ENCODE data around the gene EYA2. TPM values are rescaled to one million over a fixed set of nuclear protein-coding genes. Genes with fewer than 3 reads are reported as not detected.
"Not testable (repeated sequence)": the region's sequence is repeated elsewhere in the genome, so short reads cannot be mapped to it uniquely, and the experiment has no call there.

The EYA2 gene
- total RNA-seq, 1 donor from 2014 or later, result not detected

DNA sequence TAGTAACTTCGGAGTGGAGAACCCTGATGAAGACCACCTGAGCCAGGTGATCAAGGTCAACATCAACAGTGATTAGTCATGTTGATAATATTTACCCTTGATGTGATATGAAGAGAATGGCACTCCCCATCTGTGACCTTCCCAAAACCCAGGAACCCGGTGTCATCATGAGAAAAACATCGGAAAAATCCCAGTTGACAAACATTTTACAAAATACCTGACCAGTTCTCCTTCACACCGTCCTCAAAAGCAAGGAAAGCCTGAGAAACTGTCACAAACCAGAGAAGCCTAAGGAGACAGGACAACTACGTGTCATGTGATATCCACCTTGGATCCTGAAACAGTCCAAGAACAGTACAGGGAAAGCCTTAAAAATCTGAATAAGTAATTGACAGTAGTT is 264.5 kb downstream of the EYA2 start:
- H3K4me3 Mint-ChIP-seq (ENCODE audit: low read depth), result no peak overlapping the region
- peaks cover 3% of the 10 kb centered on the region for H3K27me3 Mint-ChIP-seq (ENCODE audit: low read depth)
- intact Hi-C loops (cut with micrococcal nuclease), result no loop called here
- no peaks in the 10 kb centered on the region for H3K4me1 Mint-ChIP-seq (ENCODE audit: low read depth)
- no peaks in the 10 kb centered on the region for H3K9me3 Mint-ChIP-seq
- DNase-seq (ENCODE audit: low spot score), result no peak
- H3K36me3 Mint-ChIP-seq (ENCODE audit: low read depth), result no peaks in the 10 kb centered on the region
- H3K27ac Mint-ChIP-seq, result no peak overlapping the region

DNA sequence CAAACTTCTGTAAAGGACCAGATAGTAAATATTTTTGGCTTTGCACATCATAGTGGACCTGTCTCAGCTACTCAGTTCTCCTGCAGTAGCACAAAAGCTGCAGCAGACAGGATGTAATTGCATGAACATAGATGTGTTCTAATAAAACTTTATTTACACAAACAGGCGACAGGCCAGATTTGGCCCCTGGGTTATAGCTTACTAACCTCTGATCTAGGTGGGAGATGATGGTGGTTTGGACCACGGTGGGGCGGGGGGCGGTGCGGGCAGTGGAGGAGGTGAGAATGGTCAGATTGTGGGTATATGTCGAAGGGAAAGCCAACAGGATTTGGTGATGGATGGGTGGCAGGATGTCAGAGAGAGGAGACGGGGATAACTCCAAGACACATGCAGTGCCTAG is 265.6 kb downstream of the EYA2 start:
- no peak for DNase-seq (ENCODE audit: low spot score)
- Mint-ChIP-seq H3K27ac (no peak overlapping the region), H3K4me3 (ENCODE audit: low read depth) (no peak overlapping the region), H3K9me3 (no peaks in the 10 kb centered on the region), H3K36me3 (ENCODE audit: low read depth) (no peaks in the 10 kb centered on the region), H3K4me1 (ENCODE audit: low read depth) (no peaks in the 10 kb centered on the region), H3K27me3 (ENCODE audit: low read depth) (peaks cover 3% of the 10 kb centered on the region)
- intact Hi-C loops (cut with micrococcal nuclease), result no loop called here

DNA sequence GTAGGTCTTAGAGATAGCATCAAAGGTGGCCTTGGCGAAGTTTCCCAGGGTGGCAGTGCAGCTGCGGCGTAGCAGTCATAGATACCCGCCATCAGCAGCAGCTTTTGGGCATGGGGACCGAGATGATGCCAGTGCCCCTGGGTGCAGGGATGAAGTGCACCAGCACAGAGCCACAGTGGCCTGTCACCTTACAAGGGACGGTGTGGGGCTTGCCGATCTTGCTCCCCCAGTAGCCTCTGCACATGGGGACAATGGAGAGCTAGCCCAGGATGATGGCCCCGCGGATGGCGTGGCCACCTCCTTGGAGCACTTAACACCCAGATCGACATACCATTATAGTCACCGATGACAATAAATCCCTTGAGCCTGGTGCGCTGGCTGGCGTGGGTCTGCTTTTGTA is 266.3 kb downstream of the EYA2 start:
- intact Hi-C loops (cut with micrococcal nuclease), result no loop called here
- DNase-seq (ENCODE audit: low spot score), result no peak
- Mint-ChIP-seq H3K36me3 (ENCODE audit: low read depth) (no peaks in the 10 kb centered on the region), H3K4me1 (ENCODE audit: low read depth) (no peaks in the 10 kb centered on the region), H3K27ac (no peak overlapping the region), H3K4me3 (ENCODE audit: low read depth) (no peak overlapping the region), H3K27me3 (ENCODE audit: low read depth) (peaks cover 3% of the 10 kb centered on the region), H3K9me3 (no peaks in the 10 kb centered on the region)

DNA sequence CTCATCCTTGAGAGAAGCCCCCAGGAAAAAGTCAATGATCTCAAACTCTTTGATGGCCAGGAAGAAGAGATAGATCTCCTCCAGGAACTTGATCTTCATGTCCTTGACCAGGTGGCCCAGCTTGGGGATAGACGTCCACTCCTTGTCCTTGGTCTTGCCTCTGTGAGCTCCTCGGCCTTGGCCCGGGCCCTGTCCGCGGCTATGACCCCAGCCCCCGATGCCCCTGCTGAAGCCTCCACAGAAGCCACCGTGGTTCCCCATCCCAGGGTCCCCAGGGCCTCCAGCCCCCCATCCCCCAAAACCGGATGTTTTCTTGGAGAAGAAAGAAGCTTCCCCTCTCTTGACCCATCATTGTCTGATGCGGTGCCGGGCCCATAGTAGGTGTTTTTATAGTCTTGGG is 266.8 kb downstream of the EYA2 start:
- peaks cover 3% of the 10 kb centered on the region for H3K27me3 Mint-ChIP-seq (ENCODE audit: low read depth)
- no peak overlapping the region for H3K27ac Mint-ChIP-seq
- H3K36me3 Mint-ChIP-seq (ENCODE audit: low read depth), result no peaks in the 10 kb centered on the region
- H3K9me3 Mint-ChIP-seq, result no peaks in the 10 kb centered on the region
- intact Hi-C loops (cut with micrococcal nuclease), result no loop called here
- H3K4me3 Mint-ChIP-seq (ENCODE audit: low read depth), result no peak overlapping the region
- no peaks in the 10 kb centered on the region for H3K4me1 Mint-ChIP-seq (ENCODE audit: low read depth)
- no peak for DNase-seq (ENCODE audit: low spot score)

DNA sequence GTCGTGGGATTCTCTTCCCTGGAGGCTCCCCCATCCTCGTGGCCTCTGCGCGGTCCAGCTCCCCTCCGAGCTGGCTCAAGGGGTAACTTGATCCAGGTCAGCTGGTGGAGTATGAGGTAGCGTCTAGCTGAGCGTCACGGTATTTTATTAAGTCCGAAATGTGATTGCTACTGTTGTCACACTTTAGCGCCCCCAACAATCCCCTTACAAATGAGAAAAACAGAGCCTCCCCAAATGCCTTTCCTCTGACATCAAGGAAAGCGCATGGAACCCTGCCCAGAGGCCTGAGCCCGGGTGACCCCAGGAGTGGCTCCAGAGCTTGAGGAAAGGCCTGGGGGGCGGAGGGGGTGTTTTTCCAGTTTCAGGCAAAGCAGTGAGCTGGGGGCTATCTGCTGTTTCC is 269.5 kb downstream of the EYA2 start:
- Mint-ChIP-seq H3K9me3 (no peaks in the 10 kb centered on the region), H3K4me1 (ENCODE audit: low read depth) (no peaks in the 10 kb centered on the region), H3K36me3 (ENCODE audit: low read depth) (no peaks in the 10 kb centered on the region), H3K27me3 (ENCODE audit: low read depth) (peaks cover 2% of the 10 kb centered on the region), H3K27ac (no peak overlapping the region), H3K4me3 (ENCODE audit: low read depth) (no peak overlapping the region)
- intact Hi-C loops (cut with micrococcal nuclease), result no loop called here
- no peak for DNase-seq (ENCODE audit: low spot score)

DNA sequence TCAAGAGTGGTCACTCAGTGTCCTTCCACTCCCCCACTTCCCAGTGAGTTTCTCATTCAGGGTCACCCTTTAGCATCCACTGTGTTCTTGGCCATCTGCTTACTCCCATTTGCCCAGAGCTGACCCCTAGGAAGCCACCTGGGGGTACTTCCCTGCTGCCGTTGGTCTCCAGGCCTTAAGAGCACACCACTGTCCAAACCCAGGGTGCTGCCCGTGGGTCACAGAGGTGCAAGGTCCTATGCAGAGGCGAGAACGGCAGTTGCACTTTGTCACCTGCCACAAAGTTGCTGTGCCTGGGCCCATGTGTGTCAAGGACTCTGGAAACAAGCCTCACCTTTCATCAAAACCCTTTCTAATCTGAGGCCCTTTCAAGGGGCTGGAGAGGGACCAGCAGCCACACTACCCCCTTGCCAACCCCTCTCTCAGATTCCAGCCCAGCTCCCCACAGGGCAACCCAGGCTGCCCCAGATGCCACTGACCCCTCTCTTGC is 270.8 kb downstream of the EYA2 start:
- no peak for DNase-seq (ENCODE audit: low spot score)
- intact Hi-C loops (cut with micrococcal nuclease), result no loop called here
- H3K4me1 Mint-ChIP-seq (ENCODE audit: low read depth), result no peaks in the 10 kb centered on the region
- H3K9me3 Mint-ChIP-seq, result no peaks in the 10 kb centered on the region
- peaks cover 2% of the 10 kb centered on the region for H3K27me3 Mint-ChIP-seq (ENCODE audit: low read depth)
- H3K36me3 Mint-ChIP-seq (ENCODE audit: low read depth), result no peaks in the 10 kb centered on the region
- no peak overlapping the region for H3K4me3 Mint-ChIP-seq (ENCODE audit: low read depth)
- no peak overlapping the region for H3K27ac Mint-ChIP-seq

DNA sequence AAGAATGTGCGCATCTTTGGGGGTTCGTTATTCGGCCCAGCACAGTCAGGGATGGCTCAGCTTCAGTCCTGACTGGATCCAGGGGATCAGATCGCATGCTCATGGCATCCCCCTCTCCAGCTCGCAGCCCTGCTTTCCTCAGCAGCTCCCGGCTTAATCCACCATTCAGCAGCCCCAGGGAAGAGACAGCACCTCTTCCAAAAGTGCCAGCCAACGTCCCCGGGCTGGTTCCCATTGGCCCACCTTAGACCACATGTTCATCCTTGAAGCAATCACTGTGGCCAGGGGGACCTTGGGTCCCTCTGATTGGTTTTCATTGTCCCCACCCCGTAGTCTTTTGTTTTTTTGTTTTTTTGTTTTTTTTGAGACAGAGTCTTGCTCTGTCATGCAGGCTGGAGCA is 273.2 kb downstream of the EYA2 start:
- intact Hi-C loops (cut with micrococcal nuclease), result no loop called here
- H3K27ac Mint-ChIP-seq, result no peak overlapping the region
- H3K27me3 Mint-ChIP-seq (ENCODE audit: low read depth), result peaks cover 2% of the 10 kb centered on the region
- H3K9me3 Mint-ChIP-seq, result no peaks in the 10 kb centered on the region
- no peaks in the 10 kb centered on the region for H3K36me3 Mint-ChIP-seq (ENCODE audit: low read depth)
- no peak overlapping the region for H3K4me3 Mint-ChIP-seq (ENCODE audit: low read depth)
- DNase-seq (ENCODE audit: low spot score), result no peak
- no peaks in the 10 kb centered on the region for H3K4me1 Mint-ChIP-seq (ENCODE audit: low read depth)

DNA sequence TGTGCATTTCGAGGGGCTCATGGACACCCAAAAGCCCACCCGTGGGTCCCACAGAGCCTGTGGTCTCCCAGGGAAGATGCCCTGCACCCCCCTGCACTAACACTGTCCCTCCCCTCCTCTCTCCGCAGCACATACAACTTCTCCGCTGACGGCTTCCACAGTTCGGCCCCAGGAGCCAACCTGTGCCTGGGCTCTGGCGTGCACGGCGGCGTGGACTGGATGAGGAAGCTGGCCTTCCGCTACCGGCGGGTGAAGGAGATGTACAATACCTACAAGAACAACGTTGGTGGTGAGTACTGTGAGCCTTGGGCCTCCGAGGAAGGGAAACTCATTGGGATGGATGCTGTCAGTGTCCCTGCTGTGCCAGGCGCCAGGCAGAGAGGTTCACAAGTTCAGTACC is 277.9 kb downstream of the EYA2 start:
- Mint-ChIP-seq H3K9me3 (no peaks in the 10 kb centered on the region), H3K27me3 (ENCODE audit: low read depth) (peaks cover 6% of the 10 kb centered on the region), H3K36me3 (ENCODE audit: low read depth) (no peaks in the 10 kb centered on the region), H3K27ac (no peak overlapping the region), H3K4me3 (ENCODE audit: low read depth) (no peak overlapping the region), H3K4me1 (ENCODE audit: low read depth) (no peaks in the 10 kb centered on the region)
- DNase-seq (ENCODE audit: low spot score), result no peak
- intact Hi-C loops (cut with micrococcal nuclease), result no loop called here

DNA sequence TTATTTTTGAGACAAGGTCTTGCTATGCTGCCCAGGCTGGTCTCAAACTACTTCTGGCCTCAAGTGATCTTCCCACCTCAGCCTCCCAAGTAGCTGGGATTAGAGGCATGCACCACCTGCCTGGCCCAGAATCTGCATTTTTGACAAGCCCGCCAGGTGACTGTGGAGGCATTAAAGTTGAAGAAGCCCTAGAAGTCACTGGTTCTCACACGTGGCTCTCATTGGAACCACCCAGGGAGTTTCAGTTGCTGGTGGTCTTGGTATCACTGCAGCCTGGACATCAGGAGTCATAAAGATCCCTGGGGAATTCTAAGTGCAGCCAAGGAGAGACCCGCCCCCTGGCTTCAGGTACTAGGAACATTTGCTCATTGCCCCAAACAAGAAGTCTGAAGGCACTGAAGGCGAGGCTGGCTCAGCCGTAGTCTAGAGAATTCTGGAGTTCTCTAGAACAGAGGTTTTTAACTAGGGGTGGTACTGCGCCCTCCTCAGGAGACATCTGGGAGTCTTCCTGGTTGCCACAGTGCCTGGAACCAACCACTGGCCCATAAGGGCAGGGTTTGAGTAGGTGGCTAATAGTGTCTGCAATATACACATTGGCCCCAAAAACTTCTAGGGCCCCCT is 279.1 kb downstream of the EYA2 start:
- H3K36me3 Mint-ChIP-seq (ENCODE audit: low read depth), result no peaks in the 10 kb centered on the region
- intact Hi-C loops (cut with micrococcal nuclease), result no loop called here

DNA sequence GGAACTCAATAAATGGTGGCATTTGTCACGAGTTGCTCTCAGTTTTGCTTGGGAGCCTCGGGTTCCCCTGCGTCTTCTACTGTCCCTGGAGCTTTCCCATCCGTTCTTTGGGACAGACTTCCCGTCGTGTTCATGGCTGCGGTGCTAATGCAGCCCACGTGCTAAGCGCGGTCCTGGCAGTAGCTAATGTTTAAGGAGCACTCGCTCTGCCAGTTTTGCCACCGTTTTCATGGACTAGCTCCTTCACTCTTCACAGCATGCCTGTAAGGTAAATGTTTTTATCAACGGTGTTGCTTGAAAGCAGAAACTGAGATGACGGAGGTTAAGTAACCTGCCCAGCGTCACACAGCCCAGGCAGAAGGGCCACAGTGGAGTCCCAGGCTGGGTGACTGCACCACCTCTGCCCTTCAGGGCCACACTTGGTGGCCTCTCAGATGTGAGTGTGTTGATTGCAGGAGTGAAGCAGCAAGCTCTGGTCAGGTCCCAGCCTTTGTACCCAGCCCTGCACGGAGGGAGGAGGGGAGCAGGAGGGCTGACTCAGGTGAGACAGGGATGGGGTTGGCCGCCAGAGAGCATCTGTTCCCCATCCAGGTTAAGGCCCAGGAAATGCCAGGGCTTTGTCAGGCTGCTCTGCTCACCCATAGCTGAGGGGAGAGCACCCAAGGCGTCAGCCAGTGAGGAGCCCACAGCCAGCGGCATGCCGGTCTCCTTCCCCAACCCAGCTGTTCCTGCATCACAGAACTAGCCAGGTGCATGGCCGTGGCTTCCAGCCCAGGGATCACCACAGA is 280.0 kb downstream of the EYA2 start:
- peaks cover 3% of the 10 kb centered on the region for H3K27me3 Mint-ChIP-seq (ENCODE audit: low read depth)
- H3K27ac Mint-ChIP-seq, result no peak overlapping the region
- no peak overlapping the region for H3K4me3 Mint-ChIP-seq (ENCODE audit: low read depth)
- no peaks in the 10 kb centered on the region for H3K4me1 Mint-ChIP-seq (ENCODE audit: low read depth)
- H3K36me3 Mint-ChIP-seq (ENCODE audit: low read depth), result no peaks in the 10 kb centered on the region
- no peak for DNase-seq (ENCODE audit: low spot score)
- no peaks in the 10 kb centered on the region for H3K9me3 Mint-ChIP-seq
- intact Hi-C loops (cut with micrococcal nuclease), result no loop called here

More for the DNA sequence above, 279.1 kb downstream of the EYA2 start:
- no peak overlapping the region for H3K4me3 Mint-ChIP-seq (ENCODE audit: low read depth)
- peaks cover 3% of the 10 kb centered on the region for H3K27me3 Mint-ChIP-seq (ENCODE audit: low read depth)
- no peaks in the 10 kb centered on the region for H3K4me1 Mint-ChIP-seq (ENCODE audit: low read depth)
- DNase-seq (ENCODE audit: low spot score), result no peak
- H3K27ac Mint-ChIP-seq, result no peak overlapping the region
- H3K9me3 Mint-ChIP-seq, result no peaks in the 10 kb centered on the region

DNA sequence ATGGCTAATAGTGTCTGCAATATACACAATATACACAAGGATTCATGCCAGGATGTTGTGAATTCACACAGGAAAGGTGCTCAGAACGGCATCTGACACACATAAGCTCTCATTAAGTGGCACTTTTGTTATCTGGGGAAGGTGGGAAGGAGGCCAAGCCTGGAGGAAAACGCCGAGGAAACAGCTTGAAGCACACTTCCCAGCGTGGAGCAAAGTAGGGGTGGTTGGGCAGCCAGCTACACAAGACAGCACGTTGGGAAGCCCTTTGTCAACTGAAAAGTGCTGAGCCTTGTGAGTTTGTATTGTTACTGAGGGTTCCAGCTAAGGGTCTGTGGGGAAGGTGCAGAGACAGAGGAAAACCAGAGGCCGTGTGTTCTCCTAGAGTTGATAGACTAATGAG is 280.9 kb downstream of the EYA2 start:
- Mint-ChIP-seq H3K27ac (no peak overlapping the region), H3K9me3 (no peaks in the 10 kb centered on the region), H3K4me1 (ENCODE audit: low read depth) (no peaks in the 10 kb centered on the region), H3K36me3 (ENCODE audit: low read depth) (no peaks in the 10 kb centered on the region), H3K4me3 (ENCODE audit: low read depth) (no peak overlapping the region), H3K27me3 (ENCODE audit: low read depth) (peaks cover 3% of the 10 kb centered on the region)
- intact Hi-C loops (cut with micrococcal nuclease), result no loop called here
- DNase-seq (ENCODE audit: low spot score), result no peak

DNA sequence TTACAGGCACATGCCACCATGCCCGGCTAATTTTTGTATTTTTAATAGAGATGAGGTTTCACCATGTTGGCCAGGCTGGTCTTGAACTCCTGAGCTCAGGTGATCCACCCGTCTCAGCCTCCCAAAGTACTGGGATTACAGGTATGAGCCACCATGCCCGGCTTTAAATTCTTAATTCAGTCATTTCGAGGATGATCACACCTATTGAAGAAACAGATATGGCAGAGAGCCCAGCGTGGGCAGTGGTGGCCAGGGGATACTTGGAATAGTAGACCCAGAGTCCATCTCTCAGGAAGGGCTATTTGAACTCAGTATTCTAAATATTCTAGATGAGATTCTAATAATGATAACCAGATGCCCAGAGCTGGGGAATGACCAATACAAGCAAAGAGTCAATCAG is 281.6 kb downstream of the EYA2 start:
- not testable (repeated sequence) for H3K9me3 Mint-ChIP-seq

DNA sequence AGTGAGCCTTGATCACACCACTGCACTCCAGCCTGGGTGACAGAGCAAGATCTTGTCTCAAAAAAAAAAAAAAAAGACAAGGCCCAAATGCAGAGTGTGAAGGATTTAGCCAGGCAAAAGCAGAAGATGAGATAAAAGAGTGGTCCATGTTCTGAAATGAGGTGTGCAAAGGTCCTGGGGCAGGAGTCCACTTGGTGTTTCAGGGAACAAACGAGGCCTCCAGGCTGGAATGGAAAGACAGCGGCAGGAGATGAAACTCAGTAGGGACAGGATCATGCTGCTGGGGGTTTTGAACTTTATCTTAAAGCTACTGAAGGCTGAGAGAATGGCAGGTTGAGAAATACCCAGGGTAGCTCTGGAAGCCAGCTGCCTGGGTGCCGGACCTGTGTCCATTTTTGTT is 283.6 kb downstream of the EYA2 start:
- H3K4me3 Mint-ChIP-seq (ENCODE audit: low read depth), result no peak overlapping the region
- intact Hi-C loops (cut with micrococcal nuclease), result no loop called here
- no peaks in the 10 kb centered on the region for H3K9me3 Mint-ChIP-seq
- H3K36me3 Mint-ChIP-seq (ENCODE audit: low read depth), result no peaks in the 10 kb centered on the region
- peaks cover 2% of the 10 kb centered on the region for H3K4me1 Mint-ChIP-seq (ENCODE audit: low read depth)
- no peak for DNase-seq (ENCODE audit: low spot score)
- H3K27me3 Mint-ChIP-seq (ENCODE audit: low read depth), result peaks cover 3% of the 10 kb centered on the region
- no peak overlapping the region for H3K27ac Mint-ChIP-seq

More for the DNA sequence above, 281.6 kb downstream of the EYA2 start:
- H3K4me3 Mint-ChIP-seq (ENCODE audit: low read depth); DNase-seq (ENCODE audit: low spot score); H3K36me3 Mint-ChIP-seq (ENCODE audit: low read depth); H3K4me1 Mint-ChIP-seq (ENCODE audit: low read depth); H3K27ac Mint-ChIP-seq; H3K27me3 Mint-ChIP-seq (ENCODE audit: low read depth); intact Hi-C loops (cut with micrococcal nuclease): not testable (repeated sequence)
